H9 (cell line): Measurements from ENCODE around the gene LMX1B. TPM values are rescaled to one million over a fixed set of nuclear protein-coding genes. Genes with fewer than 3 reads are reported as not detected.
A peak's percentile ranks its signal among the peaks of the same experiment; 100 is the strongest.

Experiments
- DNase-seq: peaks from one replicate; pipeline ENCODE4 v3.0.0-alpha.2; 2017
- H2AFZ ChIP-seq: one replicate; pipeline ENCODE4 v1.6.1; 2013; ENCODE audit warnings: mild to moderate bottlenecking, low read length, control low read depth, moderate library complexity
- H2AK5ac ChIP-seq: 2 replicates; pipeline ENCODE4 v1.6.1; 2013; ENCODE audit warnings: low read length, control low read depth, mixed read lengths; ENCODE audit not compliant: insufficient read length
- H2BK120ac ChIP-seq: one replicate; pipeline ENCODE4 v1.6.1; 2013; ENCODE audit warnings: low read depth, mild to moderate bottlenecking, low read length, control low read depth, inconsistent platforms; ENCODE audit not compliant: poor library complexity, severe bottlenecking
- H2BK12ac ChIP-seq: 2 replicates; pipeline ENCODE4 v1.6.1; 2013; ENCODE audit warnings: low read length, control low read depth, mixed read lengths, low read depth; ENCODE audit not compliant: insufficient read length
- H2BK15ac ChIP-seq: 2 replicates; pipeline ENCODE4 v1.6.1; 2013; ENCODE audit warnings: low read depth, low read length, control low read depth
- H2BK20ac ChIP-seq: one replicate; pipeline ENCODE4 v1.6.1; 2013; ENCODE audit warnings: low read depth, mild to moderate bottlenecking, low read length, control low read depth, inconsistent platforms; ENCODE audit not compliant: poor library complexity, severe bottlenecking
- H2BK5ac ChIP-seq: 2 replicates; pipeline ENCODE4 v1.6.1; 2013; ENCODE audit warnings: low read length, control low read depth, mixed read lengths; ENCODE audit not compliant: insufficient read length
- H3K14ac ChIP-seq: 2 replicates; pipeline ENCODE4 v1.6.1; 2013; ENCODE audit warnings: low read length, control low read depth; ENCODE audit not compliant: insufficient read depth
- H3K18ac ChIP-seq: 2 replicates; pipeline ENCODE4 v1.6.1; 2013; ENCODE audit warnings: low read depth, mild to moderate bottlenecking, mixed read lengths, low read length, control low read depth; ENCODE audit not compliant: insufficient read length
- H3K23ac ChIP-seq: 2 replicates; pipeline ENCODE4 v1.6.1; 2013; ENCODE audit warnings: low read length, control low read depth, mixed read lengths, low read depth; ENCODE audit not compliant: insufficient read length
- H3K23me2 ChIP-seq: 2 replicates; pipeline ENCODE4 v1.6.1; 2013; ENCODE audit warnings: low read depth, mild to moderate bottlenecking, mixed read lengths, low read length, control low read depth; ENCODE audit not compliant: insufficient read length, poor library complexity, severe bottlenecking
- H3K27ac ChIP-seq: 2 replicates; pipeline ENCODE4 v1.5.1; 2013; ENCODE audit warnings: low read length, control low read depth, mixed read lengths, low read depth; ENCODE audit not compliant: insufficient read length
- H3K27me3 ChIP-seq: 2 replicates; pipeline ENCODE4 v1.6.1; 2013; ENCODE audit warnings: low read length, control low read depth, inconsistent platforms; ENCODE audit not compliant: insufficient read depth
- H3K4ac ChIP-seq: 2 replicates; pipeline ENCODE4 v1.6.1; 2013; ENCODE audit warnings: low read depth, mild to moderate bottlenecking, control low read depth, inconsistent platforms, low read length, moderate library complexity
- H3K4me1 ChIP-seq: 2 replicates; pipeline ENCODE4 v1.6.1; 2013; ENCODE audit warnings: low read length, control low read depth, inconsistent platforms; ENCODE audit not compliant: insufficient read depth
- H3K4me2 ChIP-seq: 2 replicates; pipeline ENCODE4 v1.6.1; 2013; ENCODE audit warnings: low read length, control low read depth, mixed read lengths; ENCODE audit not compliant: insufficient read length, insufficient read depth
- H3K56ac ChIP-seq: 2 replicates; pipeline ENCODE4 v1.6.1; 2013; ENCODE audit warnings: low read depth, mild to moderate bottlenecking, mixed read lengths, low read length, control low read depth; ENCODE audit not compliant: insufficient read length
- H3K79me1 ChIP-seq: 2 replicates; pipeline ENCODE4 v1.6.1; 2013; ENCODE audit warnings: low read depth, mild to moderate bottlenecking, moderate library complexity, low read length, control low read depth, inconsistent platforms; ENCODE audit not compliant: insufficient read depth, poor library complexity, severe bottlenecking
- H3K79me2 ChIP-seq: 2 replicates; pipeline ENCODE4 v1.6.1; 2013; ENCODE audit warnings: low read length, control low read depth, inconsistent platforms; ENCODE audit not compliant: insufficient read depth
- H3K9ac ChIP-seq: 2 replicates; pipeline ENCODE4 v1.6.1; 2013; ENCODE audit warnings: low read length, control low read depth, mixed read lengths; ENCODE audit not compliant: insufficient read length; ENCODE audit errors: extremely low read depth
- H3K9me3 ChIP-seq: one replicate; pipeline ENCODE4 v1.6.1; 2013; ENCODE audit warnings: low read depth, low read length, inconsistent platforms; ENCODE audit not compliant: control insufficient read depth
- H3T11ph ChIP-seq: one replicate; pipeline ENCODE4 v1.6.1; 2013; ENCODE audit warnings: mild to moderate bottlenecking, low read length, control low read depth, inconsistent platforms
- H4K20me1 ChIP-seq: one replicate; pipeline ENCODE4 v1.6.1; 2013; ENCODE audit not compliant: control insufficient read depth, insufficient read length, insufficient read depth
- H4K5ac ChIP-seq: 2 replicates; pipeline ENCODE4 v1.6.1; 2013; ENCODE audit warnings: low read depth, mild to moderate bottlenecking, mixed read lengths, low read length, control low read depth; ENCODE audit not compliant: insufficient read length
- H4K8ac ChIP-seq: replicated peaks from 2 replicates; pipeline ENCODE4 v1.6.1; 2013; ENCODE audit warnings: low read length, control low read depth, mixed read lengths, low read depth; ENCODE audit not compliant: insufficient read length
- H4K91ac ChIP-seq: 2 replicates; pipeline ENCODE4 v1.6.1; 2013; ENCODE audit warnings: low read depth, mild to moderate bottlenecking, moderate library complexity, mixed read lengths, low read length, control low read depth; ENCODE audit not compliant: insufficient read length
- H3K27ac Mint-ChIP-seq, 3 experiments: 2 replicates in 2 of 3; 3 replicates in 1 of 3; pipeline ENCODE4 v1.8.0; 2020 to 2021; ENCODE audit warnings: mixed read lengths in 3 of 3, mild to moderate bottlenecking in 1 of 3, moderate library complexity in 1 of 3
- H3K27me3 Mint-ChIP-seq: 2 replicates; pipeline ENCODE4 v1.8.0; 2021; ENCODE audit warnings: low read depth, mild to moderate bottlenecking, moderate library complexity, mixed read lengths
- H3K36me3 Mint-ChIP-seq, 3 experiments: 2 replicates in 2 of 3; 3 replicates in 1 of 3; pipeline ENCODE4 v1.8.0; 2020 to 2021; ENCODE audit warnings: low read depth in 3 of 3, mixed read lengths in 3 of 3; ENCODE audit not compliant: insufficient read depth in 1 of 3
- H3K4me1 Mint-ChIP-seq, 2 experiments: 2 replicates each; pipeline ENCODE4 v1.8.0; 2020; ENCODE audit warnings: mixed read lengths in 2 of 2
- H3K4me3 Mint-ChIP-seq, 2 experiments: 2 replicates in 1 of 2; 3 replicates in 1 of 2; pipeline ENCODE4 v1.8.0; 2020 to 2021; ENCODE audit warnings: mild to moderate bottlenecking in 2 of 2, mixed read lengths in 2 of 2, moderate library complexity in 1 of 2
- H3K9me3 Mint-ChIP-seq, 2 experiments: 2 replicates in 1 of 2; 3 replicates in 1 of 2; pipeline ENCODE4 v1.8.0; 2020; ENCODE audit warnings: mild to moderate bottlenecking in 2 of 2, mixed read lengths in 2 of 2, moderate library complexity in 1 of 2
- WGBS: extraction: QIAGEN DNeasy Blood & Tissue Kit; methylation state at CpG from one replicate; pipeline ENCODE4 v1.1.7; 2013; ENCODE audit warnings: missing lambda C conversion rate, low lambda C conversion rate, mixed read lengths; ENCODE audit not compliant: insufficient read length; ENCODE audit errors: extremely low coverage; 5-methylcytosine and 5-hydroxymethylcytosine counted together
- total RNA-seq: library from RNA; stranded (reverse); gene quantifications from 2 replicates; pipeline ENCODE4 v1.2.1, GENCODE V29; 2021
- TF ChIP-seq, protein P1 (sequence below): fragments of 200-600 bp; sonication (generic); conservative IDR thresholded peaks from 3 replicates; pipeline ENCODE4 v1.8.0; 2021; ENCODE audit warnings: antibody characterized with exemption, mild to moderate bottlenecking

Gene LMX1B
- total RNA-seq, 1 experiment from 2014 or later = 0.85 TPM

DNA sequence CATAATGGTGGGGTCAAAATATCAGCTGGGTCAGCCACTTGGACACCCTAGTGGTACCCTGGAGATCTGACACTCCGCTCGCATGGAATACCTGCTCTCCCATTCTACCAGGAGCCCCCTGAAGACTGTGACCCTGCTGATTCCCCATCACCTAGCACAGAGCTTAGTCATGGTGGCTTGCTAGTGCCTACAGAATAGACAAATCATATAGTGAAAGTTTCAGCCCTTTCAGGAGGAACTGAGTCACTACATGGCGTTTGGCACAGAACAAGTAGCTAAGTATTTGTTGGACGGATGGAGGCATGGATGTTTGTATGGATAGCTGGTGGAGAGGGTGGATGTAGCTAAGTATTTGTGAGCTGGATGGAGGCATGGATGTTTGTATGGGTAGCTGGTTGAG is 65.3 kb downstream of the LMX1B start:
- DNase-seq = no peak
- H3K4me1 Mint-ChIP-seq = peaks cover 54 to 68% of the 10 kb centered on the region in 2 experiments
- no peak overlapping the region for H4K5ac ChIP-seq
- H3K27me3 Mint-ChIP-seq = peaks cover 93% of the 10 kb centered on the region
- H4K91ac ChIP-seq = no peak overlapping the region
- no peak overlapping the region for H3K56ac ChIP-seq
- H3K79me2 ChIP-seq = no peaks in the 10 kb centered on the region
- no peaks in the 10 kb centered on the region for H3K79me1 ChIP-seq
- H3K4me3 Mint-ChIP-seq = no peak overlapping the region
- H2BK120ac ChIP-seq = no peak overlapping the region
- H3K18ac ChIP-seq = no peak overlapping the region
- peaks cover 20% of the 10 kb centered on the region; the same call in 1 of the 2 replicates for H3K4me1 ChIP-seq
- H4K20me1 ChIP-seq = no peaks in the 10 kb centered on the region
- H3K27ac ChIP-seq = no peak overlapping the region
- no peak overlapping the region for H3K4me2 ChIP-seq
- H3K9ac ChIP-seq = no peak overlapping the region
- TF ChIP-seq, protein P1, sequence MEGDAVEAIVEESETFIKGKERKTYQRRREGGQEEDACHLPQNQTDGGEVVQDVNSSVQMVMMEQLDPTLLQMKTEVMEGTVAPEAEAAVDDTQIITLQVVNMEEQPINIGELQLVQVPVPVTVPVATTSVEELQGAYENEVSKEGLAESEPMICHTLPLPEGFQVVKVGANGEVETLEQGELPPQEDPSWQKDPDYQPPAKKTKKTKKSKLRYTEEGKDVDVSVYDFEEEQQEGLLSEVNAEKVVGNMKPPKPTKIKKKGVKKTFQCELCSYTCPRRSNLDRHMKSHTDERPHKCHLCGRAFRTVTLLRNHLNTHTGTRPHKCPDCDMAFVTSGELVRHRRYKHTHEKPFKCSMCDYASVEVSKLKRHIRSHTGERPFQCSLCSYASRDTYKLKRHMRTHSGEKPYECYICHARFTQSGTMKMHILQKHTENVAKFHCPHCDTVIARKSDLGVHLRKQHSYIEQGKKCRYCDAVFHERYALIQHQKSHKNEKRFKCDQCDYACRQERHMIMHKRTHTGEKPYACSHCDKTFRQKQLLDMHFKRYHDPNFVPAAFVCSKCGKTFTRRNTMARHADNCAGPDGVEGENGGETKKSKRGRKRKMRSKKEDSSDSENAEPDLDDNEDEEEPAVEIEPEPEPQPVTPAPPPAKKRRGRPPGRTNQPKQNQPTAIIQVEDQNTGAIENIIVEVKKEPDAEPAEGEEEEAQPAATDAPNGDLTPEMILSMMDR = peak; percentile 36; the same call in 2 of the 3 replicates
- no peaks in the 10 kb centered on the region for H3K36me3 Mint-ChIP-seq
- no peak overlapping the region for H3T11ph ChIP-seq
- no peak overlapping the region for H2BK5ac ChIP-seq
- no peaks in the 10 kb centered on the region for H3K9me3 ChIP-seq
- H3K27me3 ChIP-seq = peaks cover 20% of the 10 kb centered on the region; the same call in 1 of the 2 replicates
- H3K9me3 Mint-ChIP-seq = peaks cover 0 to 3% of the 10 kb centered on the region in 2 experiments; a peak in 2 of 5 replicates
- H3K27ac Mint-ChIP-seq = no peak overlapping the region
- no peak overlapping the region for H2AFZ ChIP-seq
- no peak overlapping the region for H2BK12ac ChIP-seq
- no CpG with 5 or more reads among the region's 4 CpGs for WGBS
- peaks cover 7% of the 10 kb centered on the region for H3K23me2 ChIP-seq
- no peak overlapping the region for H4K8ac ChIP-seq
- H3K14ac ChIP-seq = no peak overlapping the region
- no peak overlapping the region for H3K23ac ChIP-seq
- H3K4ac ChIP-seq = no peak overlapping the region
- no peak overlapping the region for H2BK20ac ChIP-seq
- no peak overlapping the region for H2AK5ac ChIP-seq
- no peak overlapping the region for H2BK15ac ChIP-seq
